ENCODE data around the gene TFF3.
A peak's percentile ranks its signal among the peaks of the same experiment; 100 is the strongest.

Gene TFF3

DNA sequence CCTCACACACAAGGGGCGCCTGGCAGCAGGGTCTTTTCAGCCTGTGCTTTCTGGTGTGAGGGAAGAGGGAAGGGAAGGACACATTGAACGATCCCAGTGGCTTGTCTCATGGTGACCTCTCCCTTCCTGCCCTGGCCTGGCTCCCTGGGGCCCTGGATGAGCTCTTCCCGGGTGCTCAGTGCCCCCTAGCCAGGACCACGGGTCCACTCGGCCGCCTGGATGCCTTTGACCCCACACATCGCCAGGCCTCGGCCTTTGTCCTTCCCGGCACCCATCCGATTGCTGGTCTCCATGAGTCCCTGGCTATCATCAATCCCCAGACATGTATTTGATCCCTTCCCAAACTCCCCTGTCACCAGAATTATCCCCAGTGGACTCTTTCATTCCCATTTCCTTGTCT lies 6.0 kb upstream of the TFF3 start:
- no peak overlapping the region for H3K4me3 ChIP-seq (ENCODE audit: low read depth, low read length)
- TF ChIP-seq, protein P1, sequence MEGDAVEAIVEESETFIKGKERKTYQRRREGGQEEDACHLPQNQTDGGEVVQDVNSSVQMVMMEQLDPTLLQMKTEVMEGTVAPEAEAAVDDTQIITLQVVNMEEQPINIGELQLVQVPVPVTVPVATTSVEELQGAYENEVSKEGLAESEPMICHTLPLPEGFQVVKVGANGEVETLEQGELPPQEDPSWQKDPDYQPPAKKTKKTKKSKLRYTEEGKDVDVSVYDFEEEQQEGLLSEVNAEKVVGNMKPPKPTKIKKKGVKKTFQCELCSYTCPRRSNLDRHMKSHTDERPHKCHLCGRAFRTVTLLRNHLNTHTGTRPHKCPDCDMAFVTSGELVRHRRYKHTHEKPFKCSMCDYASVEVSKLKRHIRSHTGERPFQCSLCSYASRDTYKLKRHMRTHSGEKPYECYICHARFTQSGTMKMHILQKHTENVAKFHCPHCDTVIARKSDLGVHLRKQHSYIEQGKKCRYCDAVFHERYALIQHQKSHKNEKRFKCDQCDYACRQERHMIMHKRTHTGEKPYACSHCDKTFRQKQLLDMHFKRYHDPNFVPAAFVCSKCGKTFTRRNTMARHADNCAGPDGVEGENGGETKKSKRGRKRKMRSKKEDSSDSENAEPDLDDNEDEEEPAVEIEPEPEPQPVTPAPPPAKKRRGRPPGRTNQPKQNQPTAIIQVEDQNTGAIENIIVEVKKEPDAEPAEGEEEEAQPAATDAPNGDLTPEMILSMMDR (IDR thresholded peaks at IDR 0.05; ENCODE audit: insufficient read depth, low read depth, low read length, missing control alignments): no peak
- DNase-seq (ENCODE audit: low read depth): no peak

DNA sequence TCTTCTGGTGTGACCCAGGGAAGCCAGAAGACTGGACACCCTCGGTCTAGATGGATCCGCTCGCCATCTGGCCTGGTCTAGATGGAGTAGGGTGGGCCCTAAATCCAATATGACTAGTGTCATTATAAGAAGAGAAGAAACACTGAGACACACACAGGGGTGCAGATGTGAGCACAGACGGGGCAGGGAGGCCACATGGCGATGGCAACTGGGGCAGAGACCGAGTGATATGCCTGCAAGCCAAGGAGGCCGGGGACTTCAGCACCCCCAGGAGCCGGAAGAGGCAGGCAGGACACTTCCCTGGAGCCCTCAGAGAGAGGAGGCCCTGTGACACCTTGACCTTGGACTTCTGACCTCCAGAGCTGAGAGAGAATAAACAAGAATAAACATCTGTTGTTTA lies 5.6 kb upstream of the TFF3 start:
- TF ChIP-seq, protein P1 (IDR thresholded peaks at IDR 0.05; ENCODE audit: insufficient read depth, low read depth, low read length, missing control alignments): no peak
- no peak overlapping the region for H3K4me3 ChIP-seq (ENCODE audit: low read depth, low read length)
- no peak for DNase-seq (ENCODE audit: low read depth)

DNA sequence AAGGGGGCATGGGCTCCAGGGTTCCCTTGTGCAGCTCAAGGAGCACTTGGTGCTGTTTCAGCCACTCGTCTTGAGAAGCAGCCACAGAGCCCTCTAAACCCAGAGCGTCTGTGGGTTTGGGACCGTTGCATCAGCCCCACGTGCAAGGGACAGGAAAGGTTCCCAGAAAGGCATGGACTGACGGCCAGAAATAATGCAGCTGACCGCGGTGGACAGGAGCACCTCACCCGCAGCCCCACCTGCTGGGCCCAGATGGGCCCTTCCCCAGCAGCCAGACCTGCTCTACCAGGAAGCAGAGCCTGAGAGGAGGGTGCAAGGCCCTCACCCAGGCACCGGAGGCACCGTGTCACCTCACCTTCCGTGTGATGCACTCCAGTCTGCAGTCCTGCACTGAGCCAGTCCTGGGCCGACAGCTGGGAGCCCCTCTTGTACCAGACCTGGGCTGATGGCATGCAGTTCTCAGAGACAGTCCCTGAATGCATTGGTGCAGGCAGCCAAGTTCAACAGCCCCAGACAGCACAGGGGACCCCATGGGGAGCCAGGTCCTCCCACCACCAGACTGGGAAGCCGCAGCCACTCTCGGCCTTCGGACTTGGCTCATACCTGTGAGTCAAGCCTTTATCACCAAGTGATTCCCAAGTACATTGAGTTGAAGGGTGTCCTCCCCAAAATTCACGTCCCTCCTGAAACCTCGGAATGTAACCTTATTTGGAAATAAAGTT lies 4.8 kb upstream of the TFF3 start:
- no peak for DNase-seq (ENCODE audit: low read depth)
- H3K4me3 ChIP-seq (ENCODE audit: low read depth, low read length): no peak overlapping the region
- TF ChIP-seq, protein P1 (IDR thresholded peaks at IDR 0.05; ENCODE audit: insufficient read depth, low read depth, low read length, missing control alignments): no peak

DNA sequence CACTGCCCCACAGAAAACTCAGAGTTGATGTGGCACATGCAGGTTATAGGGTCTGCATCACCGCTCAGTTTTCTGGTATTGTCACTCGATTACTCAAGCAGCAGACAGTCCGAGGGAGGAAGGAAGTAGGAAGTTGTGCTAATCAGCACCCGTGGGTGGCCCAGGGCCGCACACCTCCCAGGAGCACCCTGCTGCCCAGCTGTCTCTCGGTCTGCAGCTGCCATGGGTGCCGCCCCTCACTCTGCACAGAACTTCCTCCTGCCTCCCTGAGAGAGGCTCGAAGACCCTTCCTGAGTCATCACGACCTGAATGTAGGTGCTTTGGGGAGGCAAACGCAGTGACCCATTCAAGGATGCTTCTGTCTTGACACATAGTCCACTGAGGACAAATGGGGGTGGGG lies 4.2 kb upstream of the TFF3 start:
- H3K4me3 ChIP-seq (ENCODE audit: low read depth, low read length): no peak overlapping the region
- TF ChIP-seq, protein P1 (IDR thresholded peaks at IDR 0.05; ENCODE audit: insufficient read depth, low read depth, low read length, missing control alignments): no peak
- peak; percentile 20 for DNase-seq (ENCODE audit: low read depth)

DNA sequence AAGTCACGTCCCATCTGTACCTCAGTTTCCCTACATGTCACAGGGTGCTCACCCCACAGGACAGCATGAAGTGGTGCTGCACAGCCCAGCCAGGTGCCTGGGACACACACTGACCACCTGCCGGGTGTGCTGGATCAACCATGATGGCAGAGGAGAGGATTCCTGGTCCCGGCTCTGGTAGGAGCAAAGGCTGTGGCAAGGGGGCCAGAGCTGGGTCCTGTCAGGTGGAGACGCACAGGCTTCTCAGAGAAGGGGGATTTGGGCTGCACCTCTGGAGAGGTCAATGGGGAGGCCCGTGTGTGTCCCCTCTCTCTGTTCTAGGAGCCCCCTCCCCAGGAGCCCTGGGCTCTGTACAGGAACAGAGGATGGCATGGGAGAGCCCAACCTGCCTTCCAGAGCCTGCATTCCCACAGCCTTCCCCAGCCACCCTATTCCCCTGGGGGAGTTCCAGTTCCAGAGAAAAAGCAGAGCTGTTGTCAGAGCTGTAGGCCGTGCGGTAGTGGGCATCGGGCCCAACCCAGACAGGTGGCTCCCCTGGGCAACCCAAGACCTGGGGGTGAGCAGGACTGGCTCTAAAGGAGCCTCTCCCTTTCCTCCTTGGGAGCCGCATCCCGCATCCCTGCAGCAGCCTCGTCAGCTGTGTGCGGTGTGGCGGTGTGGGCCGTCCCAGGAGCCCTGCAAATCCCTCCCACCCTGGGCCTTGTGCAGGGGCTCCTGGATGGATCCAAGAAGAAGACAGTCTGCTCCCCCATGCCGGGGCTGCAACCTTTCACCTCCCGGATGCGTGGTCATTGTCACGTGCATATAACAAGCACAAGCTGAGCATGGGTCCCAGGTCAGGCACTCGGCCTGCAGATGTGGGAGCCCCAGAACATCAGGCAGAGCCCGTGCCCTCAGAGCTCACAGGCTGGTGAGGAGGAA lies 2.9 kb upstream of the TFF3 start:
- TF ChIP-seq, protein P1 (IDR thresholded peaks at IDR 0.05; ENCODE audit: insufficient read depth, low read depth, low read length, missing control alignments): no peak
- no peak for DNase-seq (ENCODE audit: low read depth)
- no peak overlapping the region for H3K4me3 ChIP-seq (ENCODE audit: low read depth, low read length)

DNA sequence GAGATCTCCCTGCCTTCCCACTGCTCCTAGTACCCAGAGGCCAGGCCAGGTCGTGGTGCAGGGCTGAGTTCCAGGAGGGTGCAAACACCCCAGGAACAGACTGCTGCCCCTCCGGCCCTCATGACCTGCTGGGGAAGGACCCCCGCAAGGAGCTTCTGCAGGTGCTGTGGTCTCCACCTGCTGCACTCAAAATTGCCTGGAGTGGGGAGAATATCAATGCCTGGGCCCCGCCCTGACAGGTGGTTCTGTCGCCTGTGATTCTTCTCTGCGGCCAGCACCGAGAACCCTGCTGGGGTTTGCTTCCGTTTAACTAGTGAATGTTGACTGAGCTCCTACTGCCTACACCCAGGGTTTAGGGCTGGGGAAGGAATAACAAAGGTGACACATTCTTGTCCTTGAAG lies 2.1 kb upstream of the TFF3 start:
- DNase-seq (ENCODE audit: low read depth): no peak
- H3K4me3 ChIP-seq (ENCODE audit: low read depth, low read length): no peak overlapping the region
- TF ChIP-seq, protein P1 (IDR thresholded peaks at IDR 0.05; ENCODE audit: insufficient read depth, low read depth, low read length, missing control alignments): no peak
